GM12875 (cell line): ENCODE results near the gene MBNL2.

Source experiments
- H3K4me3 ChIP-seq: one replicate; pipeline ENCODE4 v1.5.1; 2011; ENCODE audit warnings: low read depth, low read length, control low read depth
- TF ChIP-seq, protein P1 (sequence below): IDR thresholded peaks from 2 replicates; pipeline ENCODE4 v1.5.1; 2011; ENCODE audit warnings: low read depth, mild to moderate bottlenecking, control low read depth, inconsistent platforms, low read length, moderate library complexity, borderline replicate concordance; ENCODE audit not compliant: insufficient read depth

The MBNL2 gene

DNA sequence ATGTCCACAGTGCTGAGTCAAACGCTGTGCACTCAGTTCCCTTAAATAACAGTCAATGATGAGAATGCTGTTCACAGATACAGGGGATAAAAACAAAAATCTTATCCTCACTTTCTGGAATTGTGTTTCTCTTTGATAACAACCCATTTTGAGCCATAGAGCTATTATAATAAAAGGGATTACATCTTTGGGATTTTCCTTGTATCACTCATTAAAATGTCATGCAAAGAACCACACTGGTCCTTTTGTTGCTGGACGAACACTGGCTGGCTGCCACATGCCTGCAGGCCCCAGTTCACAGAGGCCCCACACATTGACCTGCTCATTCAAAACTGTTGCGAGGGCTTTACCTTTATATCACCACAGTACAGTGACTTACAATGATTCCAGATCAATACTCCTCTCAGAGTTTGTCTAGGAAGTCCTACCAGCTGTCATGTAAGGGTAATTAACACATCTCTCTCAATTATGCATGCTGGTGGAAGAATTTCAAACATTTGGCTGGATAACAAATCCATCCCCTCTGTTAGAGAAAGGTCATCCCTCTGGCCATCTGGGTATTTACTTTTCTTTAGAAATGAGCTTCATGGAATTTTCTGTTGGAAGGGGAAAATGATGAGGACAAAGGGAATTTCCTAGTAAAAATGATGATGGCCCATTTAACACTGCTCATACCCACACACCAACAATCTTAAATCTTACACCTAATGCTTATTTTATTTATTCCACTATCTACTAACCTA, 85.9 kb downstream of the MBNL2 start:
- H3K4me3 ChIP-seq, result no peak overlapping the region
- TF ChIP-seq, protein P1, sequence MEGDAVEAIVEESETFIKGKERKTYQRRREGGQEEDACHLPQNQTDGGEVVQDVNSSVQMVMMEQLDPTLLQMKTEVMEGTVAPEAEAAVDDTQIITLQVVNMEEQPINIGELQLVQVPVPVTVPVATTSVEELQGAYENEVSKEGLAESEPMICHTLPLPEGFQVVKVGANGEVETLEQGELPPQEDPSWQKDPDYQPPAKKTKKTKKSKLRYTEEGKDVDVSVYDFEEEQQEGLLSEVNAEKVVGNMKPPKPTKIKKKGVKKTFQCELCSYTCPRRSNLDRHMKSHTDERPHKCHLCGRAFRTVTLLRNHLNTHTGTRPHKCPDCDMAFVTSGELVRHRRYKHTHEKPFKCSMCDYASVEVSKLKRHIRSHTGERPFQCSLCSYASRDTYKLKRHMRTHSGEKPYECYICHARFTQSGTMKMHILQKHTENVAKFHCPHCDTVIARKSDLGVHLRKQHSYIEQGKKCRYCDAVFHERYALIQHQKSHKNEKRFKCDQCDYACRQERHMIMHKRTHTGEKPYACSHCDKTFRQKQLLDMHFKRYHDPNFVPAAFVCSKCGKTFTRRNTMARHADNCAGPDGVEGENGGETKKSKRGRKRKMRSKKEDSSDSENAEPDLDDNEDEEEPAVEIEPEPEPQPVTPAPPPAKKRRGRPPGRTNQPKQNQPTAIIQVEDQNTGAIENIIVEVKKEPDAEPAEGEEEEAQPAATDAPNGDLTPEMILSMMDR, result no peak

DNA sequence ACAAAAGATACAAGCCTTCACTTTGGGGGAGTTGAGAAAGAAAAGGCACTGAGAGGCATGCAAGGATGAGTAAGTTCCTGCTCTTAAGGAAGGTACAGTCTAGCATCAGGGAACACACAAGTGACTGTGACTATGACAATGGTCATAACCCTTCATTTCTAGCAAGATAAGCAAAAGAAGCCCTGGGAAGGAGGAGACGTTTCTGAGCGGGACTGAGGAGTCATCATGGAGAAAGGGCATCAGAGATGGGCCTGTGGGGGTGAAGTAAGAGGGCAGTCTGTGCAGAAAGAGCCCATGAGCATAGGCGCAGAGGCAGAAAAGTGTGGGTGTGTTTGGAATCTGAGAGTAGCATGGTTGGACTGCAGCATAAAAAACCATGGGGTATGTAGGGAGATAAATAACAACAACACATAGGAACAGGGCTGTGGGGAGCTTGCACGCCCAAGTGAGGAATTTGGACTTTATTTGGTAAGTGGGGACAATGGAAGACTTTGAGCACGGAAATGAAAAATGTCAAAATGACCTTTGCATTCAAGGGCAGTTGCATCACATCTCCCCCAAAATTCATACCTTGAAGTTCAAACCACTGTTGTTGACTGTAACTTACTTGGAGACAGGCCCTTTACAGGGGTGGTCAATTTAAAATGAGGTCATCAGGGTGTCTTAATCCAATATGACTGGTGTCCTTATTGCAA, 86.7 kb downstream of the MBNL2 start:
- H3K4me3 ChIP-seq, result no peak overlapping the region
- TF ChIP-seq, protein P1, result no peak

DNA sequence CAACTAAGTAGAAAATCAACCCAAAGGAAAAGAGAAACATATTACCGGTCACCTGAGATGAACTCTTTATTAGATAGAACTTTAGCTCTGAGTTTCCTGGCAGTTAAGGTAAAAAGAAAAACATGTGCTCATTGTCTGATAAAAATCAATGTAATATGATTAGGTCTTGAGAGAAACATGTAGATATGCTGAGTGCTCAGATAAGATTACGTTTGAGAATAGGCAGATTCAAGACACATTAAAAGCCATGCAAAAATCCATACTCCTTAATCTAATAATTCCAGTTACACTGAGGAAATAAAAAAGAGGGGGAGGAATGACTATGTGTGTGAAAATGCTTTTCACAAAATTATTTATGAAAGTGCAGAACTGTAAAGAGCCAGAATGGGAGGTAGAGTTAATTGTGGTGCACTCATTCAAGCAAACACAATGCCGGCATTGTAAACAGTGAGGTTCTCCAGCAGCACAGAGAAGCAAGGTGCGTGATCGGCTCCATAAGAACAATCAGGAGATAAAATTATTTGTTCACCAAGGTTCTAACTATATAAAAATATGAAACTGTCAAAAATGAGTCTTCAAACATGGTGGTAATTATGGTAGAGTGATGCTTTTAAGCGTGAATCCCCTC, 88.8 kb downstream of the MBNL2 start:
- TF ChIP-seq, protein P1, result no peak
- H3K4me3 ChIP-seq, result no peak overlapping the region

DNA sequence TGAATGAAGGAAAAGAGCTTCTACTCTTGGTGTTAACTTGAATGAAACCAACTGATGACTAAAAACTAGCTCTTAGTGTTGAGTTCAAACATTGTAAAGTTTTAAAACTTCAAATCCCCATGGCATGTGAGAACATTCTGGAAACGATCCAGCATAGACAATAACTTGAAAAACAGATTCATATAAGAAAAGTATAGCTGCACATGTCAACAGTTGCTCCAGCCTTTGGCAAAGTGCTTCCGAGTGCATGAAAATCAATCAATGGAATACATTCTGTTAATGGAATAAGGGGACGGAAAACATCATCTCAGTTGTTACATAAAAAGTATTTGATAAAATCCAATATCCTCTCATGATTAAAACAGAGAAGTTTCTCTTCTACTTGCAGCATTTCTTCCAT, 89.8 kb downstream of the MBNL2 start:
- TF ChIP-seq, protein P1, result no peak
- H3K4me3 ChIP-seq, result no peak overlapping the region

DNA sequence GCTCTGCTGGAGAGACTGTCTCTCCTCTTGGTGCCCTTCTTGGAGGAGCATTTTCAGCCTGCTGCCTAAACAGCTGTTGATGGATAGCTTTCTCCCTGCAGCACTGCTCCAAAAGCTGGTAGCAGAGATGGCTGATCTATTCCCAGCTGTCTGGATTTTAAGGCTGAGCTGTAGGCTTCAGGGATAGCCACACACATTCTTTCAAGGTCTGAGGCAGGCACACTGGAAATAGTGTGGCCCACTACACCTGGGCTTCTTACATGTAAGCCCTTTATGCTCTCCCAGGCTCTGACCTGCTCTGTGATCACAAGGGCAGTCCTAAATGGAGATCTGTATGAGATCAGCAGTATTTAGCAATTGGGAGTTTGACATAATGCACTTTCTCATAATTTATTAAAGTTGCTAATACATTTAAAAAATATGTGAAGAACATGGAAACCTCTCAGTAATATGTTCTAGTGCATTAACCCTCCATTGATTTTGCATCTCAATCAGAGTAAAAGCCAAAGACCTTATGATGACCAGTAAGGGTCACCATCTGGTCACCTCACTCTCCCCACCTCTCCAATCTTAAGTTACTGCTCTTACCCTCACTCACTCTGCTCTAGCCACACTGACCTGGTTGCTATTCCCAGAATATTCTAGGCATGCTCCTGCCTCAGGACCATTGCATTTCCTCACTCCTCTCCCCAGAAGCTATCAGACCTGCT, 91.6 kb downstream of the MBNL2 start:
- H3K4me3 ChIP-seq, result no peak overlapping the region
- TF ChIP-seq, protein P1, result no peak

DNA sequence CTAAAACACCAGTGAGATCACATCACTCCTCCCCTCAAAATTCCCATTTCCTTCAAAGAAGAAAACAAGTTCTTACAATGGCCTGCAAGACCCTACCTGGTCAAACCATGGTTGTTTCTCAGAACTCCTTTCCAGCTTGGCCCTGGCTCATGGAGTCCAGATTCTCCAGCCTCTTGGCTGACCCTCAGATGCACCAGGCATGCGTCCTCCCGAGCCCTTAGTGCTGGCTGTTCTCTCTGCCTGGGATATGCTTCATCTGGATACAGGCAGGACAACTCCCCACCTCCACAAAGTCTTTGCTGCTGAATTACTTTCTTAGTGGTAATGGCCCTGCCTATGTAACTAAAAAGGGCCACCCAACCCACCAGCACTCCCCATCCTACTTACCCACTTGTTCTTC, 94.3 kb downstream of the MBNL2 start:
- H3K4me3 ChIP-seq, result no peak overlapping the region
- TF ChIP-seq, protein P1, result no peak
